Stimulated activated CD8-positive, alpha-beta memory T cell treated with anti-CD3 and anti-CD28 coated beads, Interleukin-15, amount 100 ng/mL, for 4 hours (primary cell): ENCODE measurements around the gene TREM2.
"Not testable (repeated sequence)": the region's sequence is repeated elsewhere in the genome, so short reads cannot be mapped to it uniquely, and the experiment has no call there.

ENCODE experiments used
- DNase-seq, 2 donors: peaks; one replicate each; pipeline ENCODE4 v3.0.0-alpha.2; 2020; ENCODE audit warnings: low read depth in 2 of 2

TREM2 gene

DNA sequence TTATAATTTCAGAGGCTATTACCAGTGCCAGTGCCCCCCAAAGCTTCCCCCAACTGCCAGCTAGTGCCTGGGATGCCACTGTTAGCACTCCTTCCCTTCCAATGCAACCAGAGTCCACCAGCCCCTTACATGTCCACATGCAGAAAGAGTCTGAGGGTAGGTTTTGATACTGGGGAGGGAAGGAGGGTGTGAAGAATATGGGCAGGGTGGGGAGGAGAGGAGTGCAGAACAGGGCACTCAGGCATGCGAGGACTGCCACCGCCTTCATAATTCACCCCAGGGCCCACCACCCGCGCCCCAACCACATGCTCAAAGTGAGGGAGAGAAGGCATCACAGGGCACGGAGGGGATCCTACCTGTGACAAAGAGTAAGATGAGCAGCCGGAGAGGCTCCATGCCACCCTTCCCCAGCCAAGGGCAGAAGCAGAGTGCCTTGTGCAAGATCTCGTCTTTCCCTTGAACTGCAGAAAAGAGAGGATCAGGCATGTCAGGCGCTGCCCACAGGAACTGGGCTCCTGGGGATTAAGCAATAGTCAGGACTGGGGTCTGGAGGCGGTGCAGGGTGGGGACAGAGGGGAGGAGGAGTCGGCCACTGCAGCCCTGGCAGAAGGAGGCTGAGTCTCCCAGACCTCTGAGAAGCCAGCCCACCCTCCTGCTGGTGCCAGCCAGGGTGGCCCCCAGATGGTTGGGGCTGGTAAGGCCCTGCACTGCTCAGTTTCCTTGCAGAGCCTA lies at the start of gene TREM2:
Gene TREM2, minus strand, starts transcription at position 430 of the 732 bp plus-strand sequence. Its CDS starts 34 bp downstream, at position 396.
- DNase-seq: no peak

DNA sequence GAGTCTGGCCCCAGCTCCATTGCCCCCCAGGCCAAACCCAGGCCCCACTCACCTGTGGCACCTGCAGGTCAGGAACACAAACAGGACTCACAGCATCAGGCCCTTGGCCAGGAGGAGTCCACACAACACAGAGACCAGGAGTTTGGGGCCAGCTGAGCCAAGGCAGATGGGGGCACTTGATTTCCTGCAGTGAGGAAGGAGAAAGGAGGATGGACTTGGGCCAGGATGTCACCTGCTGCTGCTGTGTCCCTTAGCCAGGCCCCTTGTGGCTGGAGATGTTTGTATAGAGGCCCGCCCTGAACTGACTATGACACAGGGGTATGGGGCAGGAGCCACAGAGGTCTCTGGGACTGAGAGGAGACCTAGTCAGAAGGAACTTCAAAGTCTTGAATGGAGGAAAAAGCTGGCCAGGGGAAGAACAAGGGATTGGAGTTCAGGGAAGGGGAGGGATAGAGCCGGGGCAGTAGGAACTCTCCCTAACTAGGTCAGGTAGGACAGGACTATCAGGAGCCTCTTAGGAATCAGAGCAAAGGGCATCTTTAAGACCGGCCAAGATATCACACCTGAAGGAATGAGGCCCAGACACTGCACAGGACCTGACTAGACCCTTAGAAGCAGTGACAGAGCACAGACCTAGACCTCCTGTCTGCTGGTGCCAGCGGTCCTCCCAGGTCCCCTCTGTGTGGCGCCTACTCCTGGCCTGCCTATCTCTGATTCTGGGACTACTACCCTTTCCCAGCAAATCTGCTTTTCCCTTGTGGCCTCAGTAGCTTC lies 46.8 kb upstream of the TREM2 start:
- no peak for DNase-seq

DNA sequence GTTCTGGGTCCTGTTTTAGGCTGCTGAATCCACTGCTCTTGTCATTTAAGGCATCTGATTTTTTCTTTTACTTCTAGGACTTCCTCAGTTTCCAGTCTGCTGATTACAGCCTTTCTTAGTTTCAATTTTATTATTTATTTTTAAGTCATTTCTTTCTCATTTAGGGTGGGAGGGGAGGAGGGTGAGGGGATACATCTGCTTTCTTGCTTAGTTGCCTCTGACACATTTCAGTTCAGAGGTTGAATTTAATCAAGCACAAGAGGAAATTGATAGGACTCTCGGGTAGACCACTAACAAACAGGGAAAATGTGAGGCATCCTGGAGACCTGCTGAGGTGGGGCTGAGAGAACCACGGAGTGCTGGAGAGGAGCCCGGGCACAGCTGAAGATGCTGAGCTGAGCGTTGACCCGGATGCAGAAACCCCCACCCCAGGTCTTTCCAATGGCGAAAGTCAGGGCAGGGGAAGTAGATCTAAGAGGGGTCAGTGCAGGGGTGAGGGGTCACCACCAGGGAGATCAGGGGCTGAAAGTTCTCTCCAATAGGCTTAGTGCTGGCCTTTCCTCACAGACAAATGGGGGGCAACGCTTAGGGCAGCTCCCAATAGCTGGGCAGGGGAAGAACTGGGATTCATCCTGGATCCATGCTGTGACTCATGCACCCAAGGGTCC lies 45.7 kb upstream of the TREM2 start:
- no peak for DNase-seq

DNA sequence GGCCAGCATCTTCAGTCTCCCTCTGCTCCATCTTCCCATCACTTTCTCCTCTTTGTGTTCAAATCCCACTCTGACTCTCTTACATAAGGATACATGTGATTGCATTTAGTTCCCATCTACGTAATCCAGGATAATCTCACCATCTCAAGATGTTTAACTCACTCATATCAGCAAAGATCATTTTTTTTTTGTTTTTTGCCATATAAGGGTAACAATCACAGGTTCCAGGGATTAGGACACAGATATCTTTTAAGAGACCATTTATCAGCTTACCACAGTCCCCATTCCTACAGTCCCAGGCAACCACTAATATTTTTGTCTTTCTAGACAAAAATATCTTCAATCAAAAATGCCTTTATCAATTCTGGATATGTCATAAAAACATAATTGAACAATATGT lies 41.2 kb upstream of the TREM2 start:
- DNase-seq: no peak

DNA sequence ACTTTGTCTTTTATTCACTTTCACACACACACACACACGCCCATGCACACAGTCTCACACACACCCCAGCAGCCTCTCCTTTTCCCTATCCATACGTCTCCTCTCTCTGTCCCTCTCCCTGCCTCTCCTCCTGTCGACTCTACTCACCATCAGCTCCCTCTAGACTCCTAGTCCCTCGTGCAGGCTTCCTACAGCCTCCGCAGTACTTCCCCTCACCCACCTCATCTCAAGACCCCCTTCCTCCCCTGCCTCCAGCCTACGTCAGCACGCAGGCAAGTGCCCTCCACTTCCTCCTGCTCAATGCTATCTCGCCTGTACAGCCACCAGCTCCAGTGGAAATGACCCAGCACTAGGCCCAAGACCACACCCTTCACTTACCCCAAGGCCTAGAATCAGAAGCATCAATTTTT lies 38.9 kb upstream of the TREM2 start:
- DNase-seq: no peak

DNA sequence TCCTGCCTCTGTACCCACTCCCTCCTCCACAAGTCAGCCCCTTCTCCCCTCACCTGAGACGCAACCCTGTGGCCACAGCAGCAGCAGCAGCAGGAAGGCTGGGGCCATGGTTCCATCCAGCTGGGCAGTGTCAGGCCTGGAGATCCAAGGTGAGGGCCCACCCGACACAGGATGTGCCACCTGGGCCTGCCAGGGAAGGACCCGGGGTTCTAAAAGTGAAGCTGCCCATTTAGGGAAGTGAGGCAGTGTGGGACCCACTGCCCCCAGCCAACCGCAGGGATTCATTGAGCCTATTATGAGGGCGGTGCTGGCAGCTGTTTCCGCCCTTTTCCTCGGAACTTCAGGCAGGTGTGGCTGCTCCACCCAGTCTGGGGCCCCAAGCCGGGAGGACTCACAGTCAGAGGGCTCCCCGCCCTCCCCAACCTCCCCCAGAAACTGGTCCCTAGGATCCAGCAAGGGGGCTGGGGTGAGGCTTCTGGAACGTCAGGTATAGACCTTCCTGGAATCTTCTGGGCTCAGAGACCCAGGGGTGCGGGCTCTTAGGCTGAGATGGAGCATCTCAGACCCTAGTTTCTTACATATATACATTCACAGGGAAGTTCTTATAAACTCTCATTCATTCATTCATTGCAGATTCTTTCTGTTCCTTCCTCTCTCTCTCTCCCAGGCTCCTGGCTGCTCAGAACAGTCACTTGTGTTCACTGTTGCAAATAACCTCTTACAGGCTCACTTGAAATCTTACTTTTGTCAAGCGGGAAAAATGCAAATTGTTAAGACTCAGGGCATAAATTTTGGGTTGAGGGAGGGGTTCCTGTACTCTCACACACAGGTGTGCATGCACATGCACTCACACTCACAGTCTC lies 38.2 kb upstream of the TREM2 start, which contains the start of gene TREML2:
Gene TREML2, minus strand, starts transcription at position 249 of the 863 bp plus-strand sequence. Its CDS starts 141 bp downstream, at position 108.
- DNase-seq: no peak

- DNase-seq: peak in 1 of 2 donors; percentile 26
Measured at GRCh38 chr6:41200296-41200900, 37.5 kb upstream of the TREM2 start.

DNA sequence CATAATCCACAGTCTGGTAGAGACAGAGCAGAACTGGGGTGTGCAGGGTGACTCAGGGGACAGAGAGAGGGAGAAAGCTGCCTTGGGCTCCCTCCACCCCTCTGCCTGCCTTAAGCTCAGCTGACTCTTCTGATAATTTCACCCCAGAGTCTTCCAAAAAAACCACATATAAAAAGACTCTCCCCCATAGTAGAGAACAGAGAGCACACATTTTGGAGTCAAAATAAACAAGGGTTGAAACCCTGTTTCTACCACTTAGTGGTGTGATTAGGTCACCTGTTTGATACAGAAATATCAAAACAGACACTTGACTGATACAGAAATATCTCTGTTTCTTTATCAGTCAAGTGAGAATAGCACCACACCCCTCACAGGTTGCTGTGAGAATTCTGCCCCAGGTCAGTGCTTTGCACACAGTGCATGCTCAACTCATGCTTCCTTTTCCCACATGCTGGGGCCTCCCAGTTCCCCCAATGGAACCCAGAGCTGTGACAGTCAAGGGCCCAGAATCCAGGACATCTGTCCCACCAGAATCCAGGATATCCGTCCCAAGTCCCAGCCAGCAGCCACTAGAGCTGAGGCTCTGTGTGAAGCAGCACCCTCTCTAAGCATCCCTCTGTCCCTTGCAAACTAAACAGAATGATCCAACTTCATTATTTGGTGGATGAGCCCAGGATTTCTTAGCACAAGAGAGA lies 36.8 kb upstream of the TREM2 start:
- DNase-seq: no peak

DNA sequence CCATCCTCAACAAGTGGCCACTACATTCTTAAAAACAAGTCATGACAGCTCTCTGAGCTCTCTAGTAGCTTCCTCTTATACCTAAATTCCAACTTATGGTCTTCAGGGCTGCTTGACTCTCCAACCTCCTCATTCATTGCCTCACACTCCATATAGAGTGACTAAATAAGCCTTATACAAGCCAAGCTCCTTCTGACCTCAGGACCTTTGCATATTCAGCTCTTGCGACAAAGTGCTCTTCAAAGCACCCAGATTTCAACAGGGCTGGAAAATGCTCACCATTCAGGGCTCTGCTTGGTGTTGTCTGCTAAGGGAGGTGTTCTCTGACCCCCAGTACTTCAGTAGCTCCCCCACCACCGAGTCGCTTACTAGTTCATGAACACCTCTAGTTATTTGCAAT lies 34.3 kb upstream of the TREM2 start:
- DNase-seq: no peak

GRCh38 chr6:41194386-41194785 lies 31.5 kb upstream of the TREM2 start:
- no peak for DNase-seq

GRCh38 chr6:41193884-41194283 lies 31.0 kb upstream of the TREM2 start:
- no peak for DNase-seq

DNA sequence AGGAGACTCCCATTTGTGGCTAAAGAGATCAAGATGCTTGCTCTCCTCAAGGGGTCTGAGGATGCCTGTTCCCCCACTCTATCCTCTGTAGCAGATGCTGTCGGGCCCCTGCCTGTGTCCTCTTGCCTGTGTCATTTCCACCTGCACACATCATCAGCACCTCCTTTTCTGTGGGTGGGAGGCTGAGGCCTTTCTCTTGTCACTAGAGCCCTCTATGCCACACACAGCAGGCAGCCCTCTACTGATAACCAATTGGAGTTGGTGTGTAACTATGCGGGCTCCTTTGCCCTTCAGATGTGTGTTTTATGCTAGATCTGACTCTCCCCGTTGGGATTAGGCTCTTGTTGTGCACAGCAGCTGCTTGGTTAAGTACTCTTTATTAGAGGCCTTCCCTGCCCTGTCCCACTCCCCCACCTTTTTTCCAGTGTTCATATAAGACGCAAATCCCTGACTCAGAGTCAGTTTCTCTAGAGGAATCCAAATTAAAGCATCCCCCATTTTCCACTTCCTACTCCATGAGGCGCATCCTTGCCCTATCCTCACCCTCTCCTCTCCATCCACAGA lies 30.3 kb upstream of the TREM2 start:
- no peak for DNase-seq

DNA sequence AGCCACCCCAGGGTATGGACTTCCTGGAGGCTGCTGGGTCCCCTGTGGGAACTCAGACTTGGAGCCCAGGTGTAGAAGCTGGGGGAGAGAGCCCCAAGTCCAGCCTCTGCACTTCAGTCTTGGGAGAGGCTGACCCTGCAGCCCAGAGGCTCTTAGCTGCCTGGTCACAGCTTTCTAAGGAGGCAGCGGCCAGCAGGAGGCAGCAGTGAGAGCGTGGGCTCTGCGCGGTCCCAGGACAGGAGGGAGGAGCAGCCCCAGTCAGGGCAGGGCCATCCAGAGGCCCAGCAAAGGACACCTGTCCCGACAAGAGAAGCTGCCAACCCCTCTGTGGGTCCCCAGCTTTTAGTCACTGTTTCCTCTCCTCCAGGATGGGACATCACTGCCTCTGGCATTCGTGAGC lies 28.7 kb upstream of the TREM2 start:
- DNase-seq: no peak

DNA sequence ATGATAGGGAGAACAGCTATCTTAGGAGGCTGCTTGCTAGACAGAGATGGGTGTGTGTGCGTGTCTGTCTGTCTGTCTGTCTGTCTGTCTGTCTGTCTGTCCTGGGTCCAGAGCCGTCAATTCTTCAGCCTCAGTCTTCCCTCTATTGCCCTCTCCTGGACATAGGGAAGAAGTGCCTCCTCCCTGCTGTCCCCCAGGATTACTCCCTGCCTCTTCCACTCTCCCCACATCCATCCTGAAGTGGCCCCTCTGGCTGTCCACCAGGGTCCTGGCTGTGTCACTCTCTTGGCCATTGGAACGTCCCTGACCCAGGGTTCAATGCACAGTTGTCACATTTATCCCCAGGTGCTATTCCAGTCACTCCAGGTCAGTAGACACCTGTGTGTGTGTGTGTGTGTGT lies 27.9 kb upstream of the TREM2 start:
- DNase-seq: no peak

DNA sequence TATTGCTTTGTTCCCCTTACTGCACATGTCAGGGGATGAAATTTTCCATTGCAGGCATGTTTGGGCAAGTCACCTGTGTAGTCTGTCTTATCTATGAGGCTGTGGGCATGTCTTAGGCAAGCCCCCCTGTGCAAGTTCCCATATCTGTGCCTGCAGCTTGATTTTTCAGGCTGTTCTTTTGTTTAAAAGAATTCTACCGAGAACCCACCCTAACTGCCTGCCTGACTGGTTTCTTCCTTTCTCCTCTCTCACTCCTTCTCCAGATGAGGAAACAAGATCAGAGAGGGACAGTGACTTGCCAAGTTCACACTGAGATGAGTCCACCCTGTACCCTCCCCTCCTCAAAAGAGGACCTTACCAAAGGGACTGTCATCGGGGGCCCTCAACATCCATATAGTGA lies 27.1 kb upstream of the TREM2 start:
- DNase-seq: no peak

DNA sequence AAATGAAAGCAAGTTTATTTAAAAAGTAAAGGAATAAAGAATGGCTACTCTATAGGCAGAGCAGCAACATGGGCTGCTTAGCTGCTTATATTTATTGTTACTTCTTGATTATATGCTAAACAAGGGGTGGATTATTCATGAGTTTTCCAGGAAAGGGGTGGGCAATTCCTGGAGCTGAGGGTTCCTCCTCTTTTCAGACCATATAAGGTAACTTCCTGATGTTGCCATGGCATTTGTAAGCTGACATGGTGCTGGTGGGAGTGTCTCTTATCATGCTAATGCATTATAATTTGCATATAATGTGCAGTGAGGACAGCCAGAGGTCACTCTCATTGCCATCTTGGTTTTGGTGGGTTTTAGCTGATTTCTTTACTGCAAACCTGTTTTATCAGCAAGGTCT lies 26.1 kb upstream of the TREM2 start:
- DNase-seq: not testable (repeated sequence)

GRCh38 chr6:41187924-41188886 lies 25.3 kb upstream of the TREM2 start:
- DNase-seq: no peak

DNA sequence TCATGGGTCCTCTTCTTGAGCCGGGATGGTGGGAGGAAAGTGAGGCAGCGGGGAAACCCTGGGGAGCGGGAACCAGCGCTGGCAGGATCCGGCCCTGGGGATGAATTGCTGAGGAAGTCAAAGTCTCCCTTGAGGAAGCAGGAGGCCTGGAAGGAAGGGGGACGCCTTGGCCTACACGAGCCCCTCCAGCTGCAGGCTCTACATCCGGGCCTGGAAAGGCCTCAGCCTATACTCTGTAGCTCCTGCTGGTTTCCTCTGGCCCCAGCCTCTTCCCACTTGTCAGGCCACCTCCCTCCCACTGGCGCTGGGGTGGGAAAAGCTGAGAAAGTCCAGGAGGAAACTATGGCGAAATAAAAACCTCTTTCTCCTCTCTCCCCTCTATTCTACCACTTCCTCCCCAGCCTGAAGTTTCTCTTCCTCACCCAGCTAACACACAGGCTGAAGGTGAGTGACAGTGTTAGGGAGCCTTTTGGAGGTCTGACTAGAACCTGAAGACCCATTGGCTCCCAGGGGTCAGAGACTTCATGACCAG lies 23.2 kb upstream of the TREM2 start:
- no peak for DNase-seq

GRCh38 chr6:41184761-41185160 lies 21.8 kb upstream of the TREM2 start:
- DNase-seq: no peak
